Pancreas (tissue), 10 donors: ENCODE measurements around the gene C6orf136. TPM values are rescaled to one million over a fixed set of nuclear protein-coding genes. Genes with fewer than 3 reads are reported as not detected.

ENCODE experiments used
- ATAC-seq, 4 donors: fragments of 200-7000 bp; cut with Tn5 transposase; one replicate each; pipeline versions ENCODE4 v1.8.0 to v1.9.1; 2020; ENCODE audit warnings: mild to moderate bottlenecking in 4 of 4, moderate library complexity in 4 of 4
- DNase-seq, 6 donors: peaks; one replicate each; pipeline ENCODE4 v3.0.0-alpha.2; 2020
- FAIRE-seq: peaks from 2 replicates; lab custom pipeline; 2012; peaks lifted over from hg19 to GRCh38; lab: Jason Lieb, UNC
- H3K27ac ChIP-seq, 4 donors: fragments of 200-600 bp; sonication (generic); 1 replicate in 3 of 4; 2 replicates in 1 of 4; pipeline versions ENCODE4 v1.5.0 to v1.8.0; 2020
- H3K27me3 ChIP-seq, 4 donors: fragments of 200-600 bp; one replicate each; pipeline ENCODE4 v1.8.0; 2021
- H3K36me3 ChIP-seq, 3 donors: fragments of 200-600 bp; sonication (generic) in 1 of 3; one replicate each; pipeline versions ENCODE4 v1.5.0 to v1.8.0; 2020 to 2021
- H3K4me1 ChIP-seq, 3 donors: fragments of 200-600 bp; one replicate each; pipeline ENCODE4 v1.8.0; 2021
- H3K4me3 ChIP-seq, 4 donors: fragments of 200-600 bp; sonication (generic) in 2 of 4; one replicate each; pipeline versions ENCODE4 v1.5.0 to v1.8.0; 2020 to 2021
- H3K9me3 ChIP-seq, 4 donors: fragments of 200-600 bp; one replicate each; pipeline ENCODE4 v1.8.0; 2021
- WGBS, 2 donors: extraction: QIAGEN DNeasy Blood & Tissue Kit; methylation state at CpG; one replicate each; pipeline ENCODE4 v1.1.7; 2013; 5-methylcytosine and 5-hydroxymethylcytosine counted together
- intact Hi-C, 3 donors: fragments of 100-400 bp; cut with DNase I; formaldehyde crosslinking; loops; one replicate each; pipeline versions ENCODE4 v1.11.1 to v1.14.2; 2022
- polyA plus RNA-seq, 2 donors: library from polyadenylated mRNA; stranded (reverse); fragments of 200-250 nt; gene quantifications; one replicate each; pipeline ENCODE4 v1.2.3, GENCODE V29; 2013
- total RNA-seq, 6 donors: library from RNA; stranded (reverse); fragmentation: NEBNext Ultra II Directional in 4 of 6; extraction: Animal tissue kit (Norgen Biotek cat#: 25700) in 4 of 6; gene quantifications; one replicate each; pipeline versions ENCODE4 v1.2.1 to v1.2.4, GENCODE V29; 2021 to 2023
- TF ChIP-seq, protein P1 (sequence below), 4 donors: fragments of 200-600 bp; sonication (generic) in 3 of 4; IDR thresholded peaks; one replicate each; pipeline versions ENCODE4 v1.5.0 to v1.8.0; 2021; ENCODE audit warnings: antibody characterized with exemption in 4 of 4
- donor health status: healthy with polysubstance abuse.
- donor health status: DM: no; HTN: no; CAD: no; lungs with moderate emphysema.
- donor health status: DM: no; HTN: no; CAD: no.
- donor health status: control.
- donor health status: control.
- donor health status: Bipolar disorder and iron deficiency.
- donor health status: DM: yes; HTN: yes; CAD: no.
- donor health status: DM: no; HTN: no; CAD: no.
- donor health status: DM: no; HTN: no; CAD: no.
- donor health status: DM: yes; HTN: yes; CAD: no.

The C6orf136 gene
- total and polyA plus RNA-seq, 8 donors, result 7.9 to 57.1 (median 11.7) TPM

- Histone ChIP-seq H3K4me1 (no peaks in the 10 kb centered on the region), H3K36me3 (no peaks in the 10 kb centered on the region), H3K4me3 (peak overlapping the region in 3 of 4 donors; percentile 18 to 78 (median 65)), H3K27ac (peak overlapping the region; percentile 34 to 93 (median 64)), H3K27me3 (no peaks in the 10 kb centered on the region), H3K9me3 (no peaks in the 10 kb centered on the region)
- FAIRE-seq, result no peak
- ATAC-seq, result peak in 3 of 4 donors; percentile 11 to 30 (median 11)
- intact Hi-C loops, result loop anchor here in 2 of 3 donors (5.0 kb wide), 2 partner anchors 40 to 45 kb away; partner anchors contain the start of gene TUBB (in 1 of the 2)
- peak in 5 of 6 donors; percentile 45 to 75 (median 66) for DNase-seq
- 47 to 51% methylated on average over 10 to 11 of the region's 11 CpGs for WGBS, 2 donors
- TF ChIP-seq, protein P1, sequence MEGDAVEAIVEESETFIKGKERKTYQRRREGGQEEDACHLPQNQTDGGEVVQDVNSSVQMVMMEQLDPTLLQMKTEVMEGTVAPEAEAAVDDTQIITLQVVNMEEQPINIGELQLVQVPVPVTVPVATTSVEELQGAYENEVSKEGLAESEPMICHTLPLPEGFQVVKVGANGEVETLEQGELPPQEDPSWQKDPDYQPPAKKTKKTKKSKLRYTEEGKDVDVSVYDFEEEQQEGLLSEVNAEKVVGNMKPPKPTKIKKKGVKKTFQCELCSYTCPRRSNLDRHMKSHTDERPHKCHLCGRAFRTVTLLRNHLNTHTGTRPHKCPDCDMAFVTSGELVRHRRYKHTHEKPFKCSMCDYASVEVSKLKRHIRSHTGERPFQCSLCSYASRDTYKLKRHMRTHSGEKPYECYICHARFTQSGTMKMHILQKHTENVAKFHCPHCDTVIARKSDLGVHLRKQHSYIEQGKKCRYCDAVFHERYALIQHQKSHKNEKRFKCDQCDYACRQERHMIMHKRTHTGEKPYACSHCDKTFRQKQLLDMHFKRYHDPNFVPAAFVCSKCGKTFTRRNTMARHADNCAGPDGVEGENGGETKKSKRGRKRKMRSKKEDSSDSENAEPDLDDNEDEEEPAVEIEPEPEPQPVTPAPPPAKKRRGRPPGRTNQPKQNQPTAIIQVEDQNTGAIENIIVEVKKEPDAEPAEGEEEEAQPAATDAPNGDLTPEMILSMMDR (IDR thresholded peaks at IDR 0.05), result no peak
Observed at GRCh38 chr6:30682143-30683117, 35.5 kb downstream of the C6orf136 start.

GRCh38 chr6:30683183-30683979 is 36.4 kb downstream of the C6orf136 start:
- H3K36me3 ChIP-seq, result no peaks in the 10 kb centered on the region
- no peak for FAIRE-seq
- H3K4me3 ChIP-seq, result peak overlapping the region in 3 of 4 donors; percentile 18 to 78 (median 65)
- TF ChIP-seq, protein P1 (IDR thresholded peaks at IDR 0.05), result no peak
- DNase-seq, result peak in 2 of 6 donors; percentile 9 to 37
- H3K27me3 ChIP-seq, result no peaks in the 10 kb centered on the region
- ATAC-seq, result no peak
- H3K27ac ChIP-seq, result peak overlapping the region; percentile 1 to 93 (median 57)
- intact Hi-C loops, result loop anchor here in 2 of 3 donors (5.0 kb wide), 2 partner anchors 39 to 44 kb away; partner anchors contain the start of gene TUBB (in 1 of the 2)
- 44 to 51% methylated on average over 7 of the region's 7 CpGs for WGBS, 2 donors
- H3K4me1 ChIP-seq, result no peaks in the 10 kb centered on the region
- H3K9me3 ChIP-seq, result no peaks in the 10 kb centered on the region

DNA sequence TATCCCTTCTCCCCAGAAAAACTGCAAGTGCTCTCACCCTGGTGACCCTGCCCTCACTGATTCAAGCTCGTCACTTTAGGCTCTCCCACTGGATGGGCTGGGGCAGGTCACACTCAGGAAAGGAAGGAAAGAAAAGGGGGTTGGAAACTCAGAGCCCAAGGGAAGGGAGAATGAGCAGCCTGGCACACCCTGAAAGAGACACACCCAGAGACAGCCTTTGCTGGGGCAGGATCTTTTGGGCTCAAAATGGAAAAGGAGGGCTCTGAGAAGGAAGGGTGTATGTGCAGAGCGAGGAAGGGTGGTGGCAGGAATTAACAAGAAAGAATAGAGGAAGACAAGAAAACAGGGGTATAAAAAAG is 37.0 kb downstream of the C6orf136 start:
- Histone ChIP-seq H3K4me3 (peak overlapping the region in 3 of 4 donors; percentile 18 to 78 (median 65)), H3K27me3 (no peaks in the 10 kb centered on the region), H3K36me3 (no peaks in the 10 kb centered on the region), H3K9me3 (no peaks in the 10 kb centered on the region), H3K4me1 (peaks cover 0 to under 1% (median 0%) of the 10 kb centered on the region in 3 donors), H3K27ac (peak overlapping the region in 2 of 4 donors; percentile 92 to 93)
- DNase-seq, result no peak
- ATAC-seq, result no peak
- TF ChIP-seq, protein P1 (IDR thresholded peaks at IDR 0.05), result no peak
- intact Hi-C loops, result loop anchor here in 2 of 3 donors (5.0 kb wide), 2 partner anchors 38 to 43 kb away; partner anchors contain the start of gene TUBB (in 1 of the 2)
- FAIRE-seq, result no peak
- 59 to 62% methylated on average over 2 of the region's 2 CpGs for WGBS, 2 donors

DNA sequence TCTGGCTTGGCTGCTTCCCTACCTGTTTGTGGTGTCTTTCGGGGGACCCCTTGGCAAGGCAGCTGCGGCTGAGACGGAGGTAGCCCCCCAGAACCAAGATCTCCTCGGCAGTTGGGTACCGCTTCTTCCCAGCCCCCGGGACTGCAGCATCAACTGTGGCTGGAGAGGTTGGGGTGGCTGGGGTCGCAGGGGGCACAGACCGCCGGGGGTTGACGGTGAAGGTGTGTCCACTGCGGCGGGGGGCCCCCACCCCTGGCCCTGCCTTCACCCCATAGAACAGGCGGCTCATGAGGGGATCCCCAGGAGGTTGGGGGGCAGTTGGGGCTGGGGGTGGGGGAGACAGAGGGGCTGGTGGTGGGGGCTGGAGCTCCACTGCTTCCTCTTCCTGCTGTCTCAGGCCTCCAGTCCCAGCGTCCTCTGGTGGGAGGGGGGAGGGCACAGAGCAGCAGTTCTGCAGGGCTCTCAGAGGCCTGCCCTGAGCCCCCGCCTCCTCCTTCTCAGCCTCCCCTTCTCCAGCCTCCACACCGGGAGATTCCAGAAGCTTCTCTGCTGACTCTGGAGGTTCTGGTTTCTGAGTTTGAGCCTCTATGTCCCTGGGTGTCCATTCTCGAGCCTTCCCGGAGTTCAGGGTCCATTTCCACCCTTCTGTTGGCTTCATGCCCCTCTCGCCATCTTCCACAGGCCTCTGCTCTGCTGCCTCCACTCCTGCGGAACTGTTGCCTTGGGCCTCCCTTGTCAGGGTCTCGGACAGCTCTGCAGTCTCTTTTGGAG is 37.6 kb downstream of the C6orf136 start:
- peak overlapping the region; percentile 55 to 78 (median 70) for H3K4me3 ChIP-seq
- H3K27ac ChIP-seq, result peak overlapping the region in 3 of 4 donors; percentile 16 to 93 (median 92)
- peak in 2 of 6 donors; percentile 47 to 63 for DNase-seq
- TF ChIP-seq, protein P1 (IDR thresholded peaks at IDR 0.05), result no peak
- no peaks in the 10 kb centered on the region for H3K36me3 ChIP-seq
- 67 to 68% methylated on average over 17 to 20 of the region's 21 CpGs for WGBS, 2 donors
- intact Hi-C loops, result loop anchor here in 2 of 3 donors (5.0 kb wide), 2 partner anchors 38 to 43 kb away; partner anchors contain the start of gene TUBB (in 1 of the 2)
- H3K27me3 ChIP-seq, result no peaks in the 10 kb centered on the region
- H3K4me1 ChIP-seq, result peaks cover 0 to 3% (median under 1%) of the 10 kb centered on the region in 3 donors
- ATAC-seq, result no peak
- H3K9me3 ChIP-seq, result no peaks in the 10 kb centered on the region
- no peak for FAIRE-seq
